HepG2 (cell line): ENCODE results near the gene ZNF254. TPM values are rescaled to one million over a fixed set of nuclear protein-coding genes. Genes with fewer than 3 reads are reported as not detected.
A peak's percentile ranks its signal among the peaks of the same experiment; 100 is the strongest.

Experiments used
- ATAC-seq: fragments of 200-7000 bp; cut with Tn5 transposase; 3 replicates; pipeline ENCODE4 v1.9.1; 2020; ENCODE audit warnings: mild to moderate bottlenecking, moderate library complexity
- BruUV-seq: library from RNA; stranded (reverse); fragments of 400-500 nt; replicated peaks from 2 replicates; lab custom pipeline; 2021; lab: Mats Ljungman, UMichigan
- CTCF ChIA-PET: fragments of 300-600 bp; formaldehyde crosslinking; extraction: SDS; loops from one replicate; lab custom pipeline; 2021; ENCODE audit warnings: low total read pairs, inconsistent platforms, low intra/inter-chr PET ratio; lab: Yijun Ruan, JAX
- POLR2A ChIA-PET: fragments of 350-600 bp; sonication (Branson Sonifier 250); formaldehyde crosslinking; loops from one replicate; lab custom pipeline; 2020; ENCODE audit warnings: antibody characterized with exemption, inconsistent platforms; lab: Yijun Ruan, JAX
- DNase-seq: peaks from one replicate; pipeline ENCODE4 v3.0.0-alpha.2; 2015; ENCODE audit warnings: low spot score
- FAIRE-seq: peaks from 3 replicates; lab custom pipeline; 2011; peaks lifted over from hg19 to GRCh38; lab: Jason Lieb, UNC
- H2AFZ ChIP-seq: one replicate; pipeline ENCODE4 v1.6.1; 2011; ENCODE audit warnings: low read length, inconsistent platforms
- H3K27ac ChIP-seq: fragments of 300-600 bp; 3 replicates; pipeline ENCODE4 v1.8.0; 2011; ENCODE audit warnings: mixed run types, mild to moderate bottlenecking, mixed read lengths, low read length, inconsistent platforms; ENCODE audit not compliant: insufficient read depth; ENCODE audit errors: extremely low read length
- H3K27me3 ChIP-seq, 2 experiments: fragments of 200-600 bp in 1 of 2; 2 replicates in 1 of 2; 3 replicates in 1 of 2; pipeline versions ENCODE4 v1.6.0 to v1.8.0; 2011; ENCODE audit warnings: low read length in 2 of 2, mild to moderate bottlenecking in 2 of 2, moderate library complexity in 2 of 2, inconsistent platforms in 1 of 2; ENCODE audit not compliant: insufficient read depth in 2 of 2, control insufficient read depth in 1 of 2
- H3K36me3 ChIP-seq, 2 experiments: fragments of 200-600 bp in 1 of 2; replicated peaks in 1 of 2; 2 replicates in 1 of 2; 3 replicates in 1 of 2; pipeline versions ENCODE4 v1.5.1 to v1.8.0; 2011; ENCODE audit warnings: low read length in 2 of 2, inconsistent platforms in 1 of 2; ENCODE audit not compliant: insufficient read depth in 2 of 2, control insufficient read depth in 1 of 2
- H3K4me1 ChIP-seq: 2 replicates; pipeline ENCODE4 v1.5.1; 2012; ENCODE audit warnings: low read length, inconsistent platforms; ENCODE audit not compliant: insufficient read depth
- H3K4me2 ChIP-seq: 2 replicates; pipeline ENCODE4 v1.6.0; 2011; ENCODE audit warnings: low read depth, low read length, inconsistent platforms
- H3K4me3 ChIP-seq, 3 experiments: fragments of 200-600 bp in 1 of 3; sonication (generic), shearing (Covaris generic) in 1 of 3; replicated peaks in 1 of 3; 2 replicates each; pipeline ENCODE4 v1.5.1; 2011 to 2016; ENCODE audit warnings: low read length in 3 of 3, inconsistent platforms in 2 of 3, low read depth in 2 of 3, mild to moderate bottlenecking in 2 of 3, control low read depth in 1 of 3, mixed read lengths in 1 of 3; ENCODE audit not compliant: insufficient read depth in 1 of 3
- H3K79me2 ChIP-seq: one replicate; pipeline ENCODE4 v1.6.1; 2011; ENCODE audit warnings: low read length, inconsistent platforms; ENCODE audit not compliant: insufficient read depth
- H3K9ac ChIP-seq: 2 replicates; pipeline ENCODE4 v1.6.0; 2011; ENCODE audit warnings: mild to moderate bottlenecking, low read depth, low read length, inconsistent platforms; ENCODE audit not compliant: insufficient read depth
- H3K9me3 ChIP-seq: 2 replicates; pipeline ENCODE4 v1.5.1; 2012; ENCODE audit warnings: mild to moderate bottlenecking, low read length
- H4K20me1 ChIP-seq: 2 replicates; pipeline ENCODE4 v1.6.0; 2011; ENCODE audit warnings: inconsistent platforms, mild to moderate bottlenecking, low read length, moderate library complexity; ENCODE audit not compliant: insufficient read depth
- ASH2L ChIP-seq: fragments of 300-600, 200-600 bp; sonication (generic); IDR thresholded peaks from 2 replicates; pipeline ENCODE4 v1.7.0; 2017; ENCODE audit warnings: low read depth, mild to moderate bottlenecking, moderate library complexity, mixed read lengths, low read length; ENCODE audit not compliant: insufficient read length
- CEBPB ChIP-seq: IDR thresholded peaks from 2 replicates; pipeline ENCODE4 v1.6.1; 2011; ENCODE audit warnings: low read depth, low read length, improper control_type of control experiment, borderline replicate concordance
- MAZ ChIP-seq, 2 experiments: sonication (generic) in 1 of 2; formaldehyde crosslinking in 1 of 2; IDR thresholded peaks; 2 replicates each; pipeline versions ENCODE4 v1.5.0 to v1.6.1; 2012 to 2020; ENCODE audit warnings: low read depth in 2 of 2, mild to moderate bottlenecking in 2 of 2, borderline replicate concordance in 1 of 2, improper control_type of control experiment in 1 of 2, low read length in 1 of 2, missing genetic modification reagents in 1 of 2, moderate library complexity in 1 of 2
- MNT ChIP-seq: fragments of 450-650 bp; IDR thresholded peaks from 2 replicates; pipeline ENCODE4 v1.6.1; 2016
- MXD3 ChIP-seq: IDR thresholded peaks from 2 replicates; pipeline ENCODE4 v1.6.1; 2016; ENCODE audit warnings: mild to moderate bottlenecking, missing biosample characterization, missing genetic modification reagents
- MXI1 ChIP-seq: IDR thresholded peaks from 3 replicates; pipeline ENCODE4 v1.6.1; 2012; ENCODE audit warnings: low read depth, low read length, inconsistent platforms, borderline replicate concordance
- NFE2L1 ChIP-seq: sonication (generic); formaldehyde crosslinking; IDR thresholded peaks from 2 replicates; pipeline ENCODE4 v1.4.0; 2020; ENCODE audit warnings: missing genetic modification reagents, mild to moderate bottlenecking, borderline replicate concordance
- REPIN1 ChIP-seq: sonication (generic); formaldehyde crosslinking; IDR thresholded peaks from 2 replicates; pipeline ENCODE4 v1.8.0; 2022; ENCODE audit warnings: missing genetic modification reagents, low read depth, mild to moderate bottlenecking, borderline replicate concordance
- ZMAT5 ChIP-seq: sonication (generic); formaldehyde crosslinking; IDR thresholded peaks from 2 replicates; pipeline ENCODE4 v1.5.0; 2020; ENCODE audit warnings: mild to moderate bottlenecking, low read depth, missing genetic modification reagents, borderline replicate concordance
- ZNF768 ChIP-seq: sonication (generic); formaldehyde crosslinking; IDR thresholded peaks from 2 replicates; pipeline ENCODE4 v1.4.0; 2020; ENCODE audit warnings: missing genetic modification reagents
- ZNF891 ChIP-seq: sonication (generic); formaldehyde crosslinking; IDR thresholded peaks from 2 replicates; pipeline ENCODE4 v1.5.0; 2020; ENCODE audit warnings: mild to moderate bottlenecking, missing genetic modification reagents
- WGBS: methylation state at CpG from one replicate; pipeline ENCODE4 v1.1.6; 2017; ENCODE audit warnings: low lambda C conversion rate; 5-methylcytosine and 5-hydroxymethylcytosine counted together
- in situ Hi-C: cut with HindIII; loops from 2 replicates; pipeline ENCODE4 v1.10.0; 2017; ENCODE audit warnings: low pct_unique_long_range_greater_than_20kb; ENCODE audit not compliant: extremely low pct_ligation_motif_present
- intact Hi-C: fragments of 100-400 bp; cut with micrococcal nuclease; formaldehyde crosslinking; loops from one replicate; pipeline ENCODE4 v1.10.0; 2022; ENCODE audit not compliant: unreplicated experiment
- polyA plus RNA-seq, 8 experiments: library from polyadenylated mRNA; depleted of rRNA in 3 of 8; stranded (reverse) in 7 of 8; unstranded in 1 of 8; fragments of >200 nt; fragmentation: Illumina TruSeq in 4 of 8; extraction: Trizol in 4 of 8; gene quantifications; 2 replicates each; pipeline versions ENCODE4 v1.2.1 to v1.2.3, GENCODE V29; 2011 to 2016; ENCODE audit warnings: low read depth in 4 of 8, missing spikeins in 1 of 8, mixed read lengths in 1 of 8; ENCODE audit not compliant: insufficient read depth in 1 of 8
- total RNA-seq, 5 experiments: library from RNA; depleted of rRNA; stranded (reverse); fragments of >200 nt; fragmentation: Illumina TruSeq; extraction: Trizol; gene quantifications; 2 replicates each; pipeline ENCODE4 v1.2.3, GENCODE V29; 2016; ENCODE audit warnings: low read depth in 1 of 5

The ZNF254 gene
- total and polyA plus RNA-seq, 2 of the 13 experiments (the other 11 are each of a cell fraction or from before 2014, with no cell fraction given), result 2.6 to 4.6 TPM

- WGBS, result 92% methylated on average over 3 of the region's 3 CpGs
- POLR2A ChIA-PET, result no interaction called here
Observed at GRCh38 chr19:24052811-24053210, 34.2 kb upstream of the ZNF254 start.

GRCh38 chr19:24053601-24054000 is 33.4 kb upstream of the ZNF254 start:
- peaks cover 29 to 55% of the 10 kb centered on the region in 2 experiments; a peak in 4 of 5 replicates for H3K36me3 ChIP-seq
- TF ChIP-seq MAZ (IDR thresholded peaks at IDR 0.05; ENCODE audit: borderline replicate concordance, low read depth, low read length) (no peak), MAZ (CRISPR knock-in tag; IDR thresholded peaks at IDR 0.05; ENCODE audit: low read depth) (no peak), MNT (no peak), ASH2L (no peak), REPIN1 (CRISPR knock-in tag) (no peak), MXD3 (CRISPR knock-in tag) (no peak), MXI1 (no peak), ZNF891 (no peak), ZMAT5 (no peak), ZNF768 (CRISPR knock-in tag) (no peak)

More at GRCh38 chr19:24052811-24053210, 34.2 kb upstream of the ZNF254 start:
- FAIRE-seq, result no peak
- no peak for TF ChIP-seq NFE2L1 (CRISPR knock-in tag)
- peak; percentile 53 for TF ChIP-seq CEBPB
- TF ChIP-seq, all 625 proteins: peak for 1
- no peaks in the 10 kb centered on the region for H3K9me3 ChIP-seq
- no peaks in the 10 kb centered on the region for H3K27me3 ChIP-seq
- ATAC-seq (no peak), DNase-seq (no peak)
- in situ Hi-C loops, result no loop called here
- H3K4me2 ChIP-seq, result no peak overlapping the region
- CTCF ChIA-PET, result no interaction called here
- H3K9ac ChIP-seq, result no peak overlapping the region
- no peaks in the 10 kb centered on the region for H4K20me1 ChIP-seq
- peaks cover 30 to 58% of the 10 kb centered on the region in 2 experiments; a peak in 4 of 5 replicates for H3K36me3 ChIP-seq
- H3K4me3 ChIP-seq, result no peak overlapping the region
- H3K27ac ChIP-seq, result no peak overlapping the region
- H2AFZ ChIP-seq, result no peak overlapping the region
- H3K79me2 ChIP-seq, result no peaks in the 10 kb centered on the region
- BruUV-seq, result TSS peak; percentile 23
- intact Hi-C loops, result no loop called here
- peaks cover 12% of the 10 kb centered on the region for H3K4me1 ChIP-seq

More at GRCh38 chr19:24053601-24054000, 33.4 kb upstream of the ZNF254 start:
- Histone ChIP-seq H3K9ac (no peak overlapping the region), H4K20me1 (no peaks in the 10 kb centered on the region), H3K4me2 (no peak overlapping the region), H3K9me3 (no peaks in the 10 kb centered on the region), H3K4me3 (no peak overlapping the region), H3K27ac (no peak overlapping the region), H3K27me3 (no peaks in the 10 kb centered on the region), H3K79me2 (no peaks in the 10 kb centered on the region), H2AFZ (no peak overlapping the region), H3K4me1 (peaks cover 12% of the 10 kb centered on the region)
- intact Hi-C loops (no loop called here), in situ Hi-C loops (no loop called here)
- BruUV-seq, result no TSS peak
- DNase-seq, result no peak
- ChIA-PET POLR2A (interaction anchor here (2.7 kb wide), 1 partner anchor 20 kb away, joined by 9 read pairs; no protein-coding TSS in a partner anchor), CTCF (no interaction called here)
- FAIRE-seq, result no peak
- WGBS, result 100% methylated on average over 4 of the region's 4 CpGs
- ATAC-seq, result no peak
